HPDE6-E6E7 (cell line): ENCODE data around the gene S100A5.
"Not testable (repeated sequence)": the region's sequence is repeated elsewhere in the genome, so short reads cannot be mapped to it uniquely, and the experiment has no call there.

Experiments used
- DNase-seq: peaks from one replicate; pipeline ENCODE4 v3.0.0; 2011; ENCODE audit warnings: missing footprints; ENCODE audit errors: extremely low spot score

S100A5 gene

DNA sequence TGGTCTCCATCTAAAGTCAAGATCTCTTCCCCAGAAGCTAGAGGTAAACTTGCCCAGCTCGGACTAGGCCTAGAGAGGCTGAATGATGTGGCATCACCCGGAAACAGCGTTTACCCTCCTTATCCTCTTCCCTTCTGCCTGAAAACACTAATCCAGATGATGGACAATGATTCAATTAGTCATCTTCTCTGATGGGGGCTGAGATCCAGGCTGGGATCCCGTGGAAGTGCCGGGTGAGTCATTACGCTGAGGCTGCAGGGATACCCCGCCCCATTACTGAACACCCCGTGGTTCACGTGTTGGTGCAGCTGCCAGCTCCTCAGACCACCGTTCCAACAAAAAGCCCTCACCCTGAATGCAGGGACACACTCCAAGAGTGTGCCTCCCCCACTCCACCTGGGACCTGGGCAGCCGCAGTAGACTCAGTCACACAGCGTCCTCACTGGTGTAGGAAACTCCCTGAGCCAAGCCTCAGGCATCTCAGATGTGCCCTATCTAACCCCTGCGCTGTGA lies 7.0 kb downstream of the S100A5 start:
- peak; percentile 84 for DNase-seq

DNA sequence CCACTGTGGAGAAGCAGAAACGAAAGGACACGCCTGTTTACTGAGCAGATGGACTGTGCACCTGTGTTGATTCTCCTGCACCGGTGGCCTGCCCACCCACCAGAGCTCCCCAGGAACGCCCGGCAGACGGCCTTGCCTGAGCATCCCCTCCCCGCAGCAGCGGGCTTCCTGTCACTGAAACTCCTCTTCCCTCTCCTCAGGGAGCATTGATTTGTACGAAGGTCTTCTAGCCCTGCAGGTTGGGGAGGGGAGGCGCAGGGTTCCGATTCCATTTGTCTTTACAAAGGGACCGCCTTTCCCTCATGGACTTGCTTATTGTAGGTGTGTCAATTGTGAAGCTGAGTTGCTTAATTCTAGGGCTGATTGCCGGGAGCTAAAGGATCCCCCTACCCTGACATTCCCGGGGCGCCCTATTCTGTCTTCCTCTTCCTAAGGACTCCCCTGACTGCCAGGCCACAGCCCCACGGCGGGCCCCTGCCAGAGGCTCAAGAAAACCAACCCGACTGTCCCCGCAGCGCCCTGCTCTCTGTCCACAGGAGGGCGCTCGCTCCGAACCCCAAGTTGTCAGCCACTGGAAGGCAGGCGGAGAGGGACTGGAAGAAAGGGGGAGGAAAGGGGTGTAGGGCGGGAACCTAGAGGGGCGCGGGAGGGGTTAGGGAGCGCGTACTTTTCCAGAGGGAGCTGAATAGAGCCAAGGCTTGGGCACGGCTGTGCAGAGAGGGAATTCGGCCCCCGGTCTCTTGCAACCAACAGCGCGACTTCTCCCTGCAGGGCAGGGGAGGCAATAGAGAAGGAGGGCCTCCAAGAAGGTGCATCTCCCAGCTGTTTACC lies 7.8 kb downstream of the S100A5 start:
- DNase-seq, result no peak

DNA sequence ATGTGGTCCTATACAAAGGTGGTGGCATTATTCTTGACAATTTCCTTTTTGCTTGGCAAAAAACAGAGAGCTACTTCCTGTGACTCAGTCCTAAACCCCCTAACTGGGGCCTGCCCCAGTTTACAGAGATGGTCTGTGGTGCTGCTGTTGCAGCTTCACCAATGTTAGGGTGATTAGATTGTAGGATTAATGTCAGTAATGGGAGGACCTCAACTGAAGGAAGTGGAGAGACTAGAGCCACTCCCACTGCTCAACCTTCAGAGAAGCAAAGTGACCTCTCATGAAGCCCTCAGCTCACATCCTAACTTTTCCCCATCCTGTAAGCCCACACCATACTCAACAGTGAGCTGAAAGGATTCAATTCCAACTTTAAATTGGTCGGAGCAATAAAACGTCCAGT lies 8.6 kb downstream of the S100A5 start:
- DNase-seq, result no peak

DNA sequence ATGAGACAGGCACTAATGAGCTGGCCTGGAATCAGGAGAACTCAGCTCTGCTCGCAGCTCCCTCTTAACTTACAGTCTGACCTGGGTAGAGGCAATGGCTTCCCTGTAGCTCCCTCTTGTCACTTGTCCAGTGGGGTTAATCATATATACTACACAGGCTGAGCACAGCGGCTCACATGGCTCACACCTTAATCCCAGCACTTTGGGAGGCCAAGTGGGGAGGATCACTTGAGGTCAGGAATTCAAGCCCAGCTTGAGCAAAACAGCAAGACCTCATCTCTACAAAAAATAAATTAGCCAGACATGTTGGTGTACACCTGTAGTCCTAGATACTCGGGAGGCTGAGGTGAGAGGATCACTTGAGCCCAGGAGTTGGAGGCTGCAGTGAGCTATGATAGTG lies 9.1 kb downstream of the S100A5 start:
- DNase-seq, result no peak

DNA sequence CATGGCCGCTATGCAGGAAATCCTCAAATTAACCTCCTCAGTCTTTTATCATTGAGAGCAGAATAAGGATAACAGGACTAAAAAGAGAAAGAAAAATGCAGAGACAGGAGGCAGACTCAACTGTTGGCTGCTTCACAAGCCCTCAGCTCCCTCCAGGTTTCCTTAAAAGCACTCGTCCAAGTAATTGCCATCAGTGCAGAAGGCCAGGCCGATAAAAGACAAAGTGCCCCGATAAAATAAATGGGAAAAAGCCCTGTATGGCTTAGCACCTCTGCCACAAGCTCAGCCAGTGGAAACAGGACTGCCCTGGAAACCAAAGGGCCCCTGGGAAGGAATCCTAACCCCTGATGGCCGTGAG lies 13.1 kb downstream of the S100A5 start:
- no peak for DNase-seq

DNA sequence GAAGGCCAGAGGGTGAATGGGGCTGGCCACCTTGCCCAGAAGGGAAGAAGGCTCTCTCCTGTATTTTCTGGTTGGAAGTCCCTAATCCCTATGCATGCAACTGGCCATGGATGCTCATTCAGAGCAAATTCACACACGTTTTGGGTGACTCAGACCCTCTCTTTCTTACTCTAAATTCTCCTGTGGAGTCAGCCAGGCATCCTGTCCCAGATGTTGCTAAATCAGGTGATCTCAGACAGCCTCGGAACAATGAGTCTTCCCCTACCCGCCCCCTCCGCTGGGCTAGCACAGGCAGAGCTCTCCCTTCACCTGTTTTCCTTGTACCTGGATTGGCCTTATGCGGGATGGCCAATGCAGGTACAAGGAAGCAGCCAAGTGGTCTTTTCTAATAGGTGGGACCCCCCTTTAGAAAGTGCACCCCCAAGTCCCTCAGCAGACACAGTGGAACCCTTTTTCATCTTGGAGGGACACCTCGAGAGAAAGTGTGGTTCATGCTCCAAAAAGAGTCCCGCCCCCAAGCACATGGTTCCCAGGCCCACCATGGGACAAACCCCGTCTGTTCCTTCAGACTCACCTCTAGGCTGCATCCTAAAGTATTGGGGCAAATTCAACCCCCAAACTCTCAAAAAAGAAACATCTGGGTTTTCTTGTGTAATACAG lies 13.6 kb downstream of the S100A5 start:
- peak; percentile 81 for DNase-seq

DNA sequence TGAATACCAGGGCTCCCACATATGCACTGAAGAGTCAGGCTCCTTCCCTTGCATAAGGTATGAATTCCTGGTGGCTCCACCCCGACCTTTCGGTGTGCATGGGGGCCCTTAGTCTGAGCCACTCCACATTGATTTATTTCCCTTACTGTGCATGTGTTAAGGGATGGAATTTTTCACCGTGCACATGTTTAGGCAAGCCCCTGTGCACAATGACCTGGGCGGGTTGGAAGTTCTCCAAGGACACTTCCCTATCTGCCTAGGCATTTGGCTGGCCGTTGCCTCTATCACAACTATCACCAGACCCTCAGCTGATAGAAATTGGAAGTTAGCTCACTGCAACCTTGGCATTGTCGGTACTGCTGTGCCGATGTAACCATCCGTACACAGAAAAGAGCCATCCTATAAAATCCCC lies 14.6 kb downstream of the S100A5 start:
- no peak for DNase-seq

DNA sequence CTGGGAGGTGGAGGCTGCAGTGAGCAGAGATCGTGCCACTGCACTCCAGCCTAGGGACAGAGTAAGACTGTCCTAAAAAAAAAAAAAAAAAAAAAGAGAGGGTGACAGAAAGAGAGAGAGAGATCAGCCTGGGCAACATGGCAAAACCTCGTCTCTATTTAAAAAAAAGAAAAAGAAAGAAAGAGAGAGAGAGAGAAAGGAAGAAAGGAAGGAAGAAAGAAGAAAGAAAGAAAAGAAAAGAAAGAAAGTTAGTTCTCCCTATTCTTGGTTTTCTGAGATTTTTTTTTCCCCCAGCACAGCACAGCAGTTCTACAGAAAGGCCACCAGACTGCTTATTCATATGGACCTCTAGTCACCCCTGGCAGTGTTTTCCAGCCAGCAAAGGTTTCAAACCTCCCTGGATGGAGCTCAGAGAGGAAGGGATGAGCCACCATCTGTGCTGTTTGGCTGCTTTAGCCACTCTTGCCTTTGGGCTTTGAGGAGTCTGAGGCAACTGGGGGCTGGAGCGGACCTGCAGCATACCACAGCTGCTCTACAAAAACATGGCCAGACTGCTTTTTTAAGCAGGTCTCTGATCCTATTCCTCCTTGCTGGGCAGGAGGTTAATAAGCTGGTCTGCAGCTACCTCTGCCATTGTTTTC lies 15.5 kb downstream of the S100A5 start:
- DNase-seq, result no peak

DNA sequence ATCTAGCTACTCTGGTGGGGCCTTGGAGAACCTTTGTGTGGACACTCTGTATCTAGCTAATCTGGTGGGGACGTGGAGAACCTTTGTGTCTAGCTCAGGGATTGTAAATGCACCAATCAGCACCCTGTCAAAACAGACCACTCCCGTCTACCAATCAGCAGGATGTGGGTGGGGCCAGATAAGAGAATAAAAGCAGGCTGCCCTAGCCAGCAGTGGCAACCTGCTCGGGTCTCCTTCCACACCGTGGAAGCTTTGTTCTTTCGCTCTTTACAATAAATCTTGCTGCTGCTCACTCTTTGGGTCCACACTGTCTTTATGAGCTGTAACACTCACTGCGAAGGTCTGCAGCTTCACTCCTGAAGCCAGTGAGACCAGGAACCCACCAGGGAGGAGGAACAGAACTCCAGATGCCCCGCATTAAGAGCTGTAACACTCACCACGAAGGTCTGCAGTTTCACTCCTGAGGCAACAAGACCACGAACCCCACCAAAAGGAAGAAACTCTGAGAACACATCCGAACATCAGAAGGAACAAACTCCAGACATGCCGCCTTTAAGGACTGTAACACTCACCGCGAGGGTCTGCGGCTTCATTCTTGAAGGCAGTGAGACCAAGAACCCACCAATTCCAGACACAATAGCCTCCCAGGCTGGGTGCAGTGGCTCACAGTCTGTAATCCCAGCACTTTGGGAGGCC lies 18.2 kb downstream of the S100A5 start:
- DNase-seq, result not testable (repeated sequence)

DNA sequence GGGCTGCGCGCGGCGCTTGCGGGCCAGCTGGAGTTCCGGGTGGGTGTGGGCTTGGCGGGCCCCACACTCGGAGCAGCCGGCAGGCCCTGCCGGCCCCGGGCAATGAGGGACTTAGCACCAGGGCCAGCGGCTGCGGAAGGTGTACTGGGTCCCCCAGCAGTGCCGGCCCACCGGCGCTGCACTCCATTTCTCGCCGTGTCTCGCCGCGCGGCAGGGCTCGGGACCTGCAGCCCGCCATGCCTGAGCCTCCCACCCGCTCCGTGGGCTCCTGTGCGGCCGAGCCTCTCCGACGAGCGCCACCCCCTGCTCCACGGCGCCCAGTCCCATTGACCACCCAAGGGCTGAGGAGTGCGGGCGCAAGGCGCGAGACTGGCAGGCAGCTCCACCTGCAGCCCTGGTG lies 18.9 kb downstream of the S100A5 start:
- DNase-seq, result not testable (repeated sequence)

DNA sequence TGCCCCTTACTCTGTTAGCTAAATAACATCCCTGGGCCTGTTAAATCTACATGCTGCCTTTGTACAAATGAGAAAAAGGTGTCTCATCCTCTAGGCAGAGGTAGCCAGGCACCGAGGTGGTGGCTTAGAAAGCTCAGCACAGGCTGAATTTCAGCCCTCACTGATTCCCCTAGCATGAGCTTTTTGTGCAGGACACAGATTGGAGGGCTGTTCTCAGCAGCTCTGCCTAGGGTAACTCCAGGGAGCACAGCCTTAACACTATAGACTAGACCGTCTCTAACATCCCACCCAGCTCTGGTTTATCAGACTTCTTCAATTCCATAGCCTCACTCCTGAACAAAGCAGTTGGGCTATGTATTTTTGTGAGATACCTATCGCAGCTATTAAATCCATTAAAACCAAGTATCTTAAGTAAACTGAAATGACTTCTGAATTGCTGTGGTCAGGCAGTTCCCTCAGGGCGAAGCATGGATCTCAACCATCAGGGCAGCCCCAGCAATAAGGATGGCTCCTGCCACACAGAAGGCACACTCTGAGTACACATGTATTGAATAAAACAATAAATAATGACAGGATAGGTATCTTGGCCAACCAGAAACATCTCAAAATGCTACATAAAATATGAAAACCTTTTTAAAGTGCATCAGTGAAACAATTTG lies 19.8 kb downstream of the S100A5 start:
- DNase-seq, result no peak

DNA sequence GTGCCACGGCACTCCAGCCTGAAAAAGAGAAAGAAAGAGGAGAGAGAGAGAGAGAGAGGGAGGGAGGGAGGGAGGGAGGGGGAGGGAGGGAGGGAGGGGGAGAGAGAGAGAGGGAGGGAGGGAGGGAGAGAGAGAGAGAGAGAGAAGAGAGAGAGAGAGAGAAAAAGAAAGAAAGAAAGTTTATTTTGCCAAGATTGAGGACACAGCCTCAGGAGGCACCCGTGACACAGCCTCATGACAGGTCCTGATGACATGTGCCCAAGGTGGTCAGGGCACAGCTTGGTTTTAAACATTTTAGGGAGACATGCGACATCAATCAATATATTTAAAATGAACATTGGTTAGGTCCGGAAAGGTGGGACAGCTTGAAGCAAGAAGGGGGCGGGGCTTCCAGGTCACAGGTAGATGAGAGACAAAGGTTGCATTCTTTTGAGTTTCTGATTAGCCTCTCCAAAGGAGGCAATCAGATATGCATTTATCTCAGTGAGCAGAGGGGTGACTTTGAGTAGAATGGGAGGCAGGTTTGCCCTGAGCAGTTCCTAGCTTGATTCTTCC lies 20.5 kb downstream of the S100A5 start:
- not testable (repeated sequence) for DNase-seq

DNA sequence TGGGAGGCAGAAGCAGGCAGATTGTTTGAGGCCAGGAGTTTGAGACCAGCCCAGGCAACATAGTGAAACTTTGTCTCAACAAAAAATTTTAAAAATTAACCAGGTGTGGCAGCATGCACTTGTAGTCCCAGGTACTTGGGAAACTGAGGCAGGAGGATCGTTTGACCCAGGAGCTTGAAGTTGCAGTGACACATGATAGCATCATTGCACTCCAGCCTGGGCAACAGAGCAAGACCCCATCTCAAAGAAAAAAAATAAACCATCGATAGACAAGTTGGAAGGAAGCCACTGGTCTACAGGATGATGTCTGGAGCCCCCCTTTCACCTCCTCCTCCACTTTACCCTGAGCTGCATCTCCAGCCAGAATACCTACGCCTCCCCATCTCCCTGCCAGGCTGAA lies 21.5 kb downstream of the S100A5 start:
- DNase-seq, result no peak

DNA sequence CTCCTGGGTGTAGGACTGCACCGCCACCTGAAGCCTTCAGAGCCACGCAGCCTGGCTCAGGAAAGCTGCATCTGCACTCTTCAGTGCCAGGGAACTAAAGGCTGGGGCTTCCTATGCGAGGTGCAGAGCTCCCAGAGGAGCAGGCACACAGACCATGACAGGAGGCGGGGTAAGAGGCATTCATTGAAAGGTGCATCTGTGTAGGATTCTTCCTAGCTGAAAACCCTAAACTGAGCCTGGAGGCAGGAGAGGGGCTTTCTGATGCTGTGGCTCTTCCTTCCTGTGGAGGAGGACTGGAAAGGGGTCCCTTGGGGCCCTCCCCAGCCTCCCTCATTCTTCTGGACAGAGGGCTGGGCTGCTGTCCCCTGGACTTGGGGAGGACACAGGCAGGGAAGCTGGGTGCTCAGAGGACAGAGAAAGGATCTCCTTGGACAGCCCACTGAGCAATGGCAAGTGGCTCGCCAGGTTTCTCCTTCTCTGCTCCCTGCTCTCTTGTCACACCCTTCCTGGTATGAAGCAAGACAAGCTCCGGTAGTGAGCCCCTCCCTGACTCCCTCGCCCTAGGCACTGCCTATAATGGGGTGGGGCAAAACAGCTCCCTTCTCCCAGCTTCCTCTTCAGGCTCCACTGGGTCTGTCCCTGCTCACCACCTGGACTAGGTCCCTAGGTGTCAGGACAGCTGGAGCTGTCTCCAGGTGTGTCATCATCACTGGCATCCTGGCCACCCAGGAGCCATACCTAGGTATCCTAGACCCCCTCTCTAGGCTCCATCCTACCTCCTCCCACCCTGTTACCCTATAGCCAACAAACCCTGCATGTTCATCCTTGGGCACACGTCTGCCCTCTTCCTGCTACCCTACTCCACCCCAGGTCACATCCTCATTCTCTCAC lies 25.0 kb downstream of the S100A5 start:
- DNase-seq, result peak; percentile 82

DNA sequence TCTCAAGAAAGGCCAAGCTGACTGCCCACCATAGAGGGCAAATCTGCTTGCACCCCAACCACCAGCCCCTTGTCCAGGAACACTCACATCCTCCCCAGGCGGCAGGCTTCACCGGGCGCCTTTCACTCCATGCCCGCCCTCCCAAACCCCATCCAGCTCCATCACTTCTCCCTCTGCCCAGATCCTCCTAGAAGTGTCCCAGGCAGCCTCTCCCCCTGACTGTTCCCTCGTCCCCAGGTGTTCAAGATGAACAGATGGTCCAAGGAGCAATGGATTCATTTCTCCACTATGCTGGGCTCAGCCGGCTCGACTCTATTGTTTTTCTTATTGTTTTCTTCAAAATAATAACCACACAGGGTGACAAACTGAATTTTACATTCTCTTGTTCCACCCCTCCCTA lies 27.1 kb downstream of the S100A5 start:
- DNase-seq, result no peak

DNA sequence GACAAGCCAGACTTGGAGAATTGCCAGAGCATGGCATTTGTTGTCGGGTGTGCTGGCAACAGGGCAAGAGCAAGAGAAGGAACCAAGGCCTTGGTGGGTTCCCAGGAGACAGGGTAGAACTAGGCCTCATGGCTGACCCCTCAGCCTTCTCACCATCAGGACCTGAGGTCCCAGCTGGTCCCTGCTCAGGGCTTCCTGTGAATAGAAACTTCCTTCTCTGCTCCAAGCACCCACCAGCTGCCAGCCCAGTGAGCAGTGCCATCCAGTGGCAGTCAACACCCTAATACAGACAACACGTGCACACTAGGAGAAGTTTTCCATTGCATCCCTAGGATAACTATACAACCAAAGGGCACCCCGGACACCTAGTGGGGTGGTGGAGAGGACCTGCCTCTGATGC lies 27.7 kb downstream of the S100A5 start:
- DNase-seq, result no peak

DNA sequence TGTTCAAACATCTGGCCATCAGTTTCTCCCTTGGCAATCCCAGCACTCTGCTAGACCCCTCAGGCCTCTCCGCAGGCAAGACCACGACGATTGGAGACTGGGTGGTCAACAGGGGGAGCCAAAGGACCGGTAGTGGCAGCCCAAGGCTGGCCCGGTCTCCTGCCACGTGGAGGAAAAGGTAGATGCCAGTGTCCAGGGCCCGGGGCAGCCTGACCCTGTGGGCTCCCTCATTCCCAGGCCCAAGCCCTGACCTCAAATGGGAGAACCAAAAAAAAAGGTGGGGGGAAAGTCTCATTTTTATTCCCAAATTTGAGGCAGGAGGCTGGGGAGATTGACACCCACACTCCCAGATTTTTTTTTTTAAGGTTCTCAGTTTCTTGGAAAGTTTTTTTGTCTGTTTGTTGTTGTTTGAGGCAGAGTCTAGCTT lies 29.7 kb downstream of the S100A5 start:
- no peak for DNase-seq

DNA sequence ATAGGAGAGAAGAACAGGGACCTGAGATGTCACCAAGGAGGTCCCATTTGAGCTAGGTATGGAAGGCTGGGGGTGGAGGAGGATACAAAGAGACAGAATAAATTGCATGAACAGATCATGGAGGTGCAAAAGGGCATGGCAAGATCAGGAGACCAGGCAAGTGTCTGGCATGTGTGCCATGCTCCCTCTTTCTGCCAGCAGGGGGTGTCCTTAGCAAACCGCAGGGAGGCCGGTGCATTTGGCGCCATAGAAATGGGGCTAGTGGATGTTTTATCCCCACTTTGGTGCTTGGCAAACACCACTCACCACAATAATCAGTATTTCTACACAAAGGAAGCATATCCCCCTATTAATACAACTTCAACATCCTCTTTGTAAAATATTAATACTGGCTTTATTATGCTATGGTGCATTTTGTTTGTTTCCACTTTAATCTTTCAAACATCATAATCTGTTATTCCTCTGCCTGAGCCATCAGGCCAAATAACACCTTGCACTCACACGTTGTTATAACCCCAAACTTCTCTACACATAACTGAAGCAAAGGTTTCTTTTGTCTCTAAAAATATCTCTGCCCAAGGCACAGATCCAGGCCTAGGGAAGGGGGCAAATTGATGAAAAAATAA lies 30.9 kb downstream of the S100A5 start:
- DNase-seq, result no peak

DNA sequence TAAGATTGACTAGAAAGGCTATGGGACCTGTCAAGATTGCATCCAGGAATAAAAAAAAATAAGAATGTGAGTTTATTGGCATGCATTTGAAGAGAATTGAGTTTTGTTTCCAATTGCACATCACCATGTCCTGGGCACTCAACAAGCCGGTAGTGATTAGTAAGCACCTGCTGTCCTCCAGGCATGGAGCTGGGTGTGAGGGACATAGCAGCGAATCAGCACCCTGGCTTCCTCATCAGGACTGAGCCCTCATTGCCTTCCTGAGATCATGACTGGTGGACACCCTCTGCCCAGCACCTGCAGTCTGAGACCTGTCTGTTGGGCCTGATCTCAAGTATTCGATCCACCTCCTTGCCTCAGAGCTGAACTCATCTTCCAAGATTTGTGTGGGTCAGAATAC lies 31.7 kb downstream of the S100A5 start:
- no peak for DNase-seq
